ENCODE data around the gene EMX1.

Gene EMX1

GRCh38 chr2:72945450-72946019 lies 28.2 kb downstream of the EMX1 start:
- DNase-seq, result no peak

GRCh38 chr2:72946466-72946865 lies 29.1 kb downstream of the EMX1 start:
- no peak for DNase-seq

GRCh38 chr2:72947952-72948830 lies 30.9 kb downstream of the EMX1 start:
- no peak for DNase-seq

GRCh38 chr2:72949045-72949444 lies 31.7 kb downstream of the EMX1 start:
- no peak for DNase-seq

- DNase-seq, result no peak
These were observed 32.3 kb downstream of the EMX1 start for GRCh38 chr2:72949642-72950041.

- DNase-seq, result no peak
These were observed 33.4 kb downstream of the EMX1 start for GRCh38 chr2:72950558-72951255.

GRCh38 chr2:72951303-72952095 lies 34.2 kb downstream of the EMX1 start:
- no peak for DNase-seq

GRCh38 chr2:72952110-72952823 lies 34.9 kb downstream of the EMX1 start:
- no peak for DNase-seq

- no peak for DNase-seq
These were observed 35.6 kb downstream of the EMX1 start for GRCh38 chr2:72952961-72953360.

GRCh38 chr2:72953528-72953927 lies 36.2 kb downstream of the EMX1 start:
- no peak for DNase-seq

GRCh38 chr2:72953976-72954375 lies 36.7 kb downstream of the EMX1 start:
- no peak for DNase-seq

GRCh38 chr2:72954376-72955227 lies 37.3 kb downstream of the EMX1 start:
- DNase-seq, result no peak

GRCh38 chr2:72955228-72956049 lies 38.1 kb downstream of the EMX1 start:
- DNase-seq, result no peak

GRCh38 chr2:72956050-72956395 lies 38.7 kb downstream of the EMX1 start:
- DNase-seq, result no peak

- DNase-seq, result no peak
These were observed 39.6 kb downstream of the EMX1 start for GRCh38 chr2:72956936-72957335.

GRCh38 chr2:72958542-72959385 lies 41.4 kb downstream of the EMX1 start:
- no peak for DNase-seq

GRCh38 chr2:72959554-72959953 lies 42.2 kb downstream of the EMX1 start:
- no peak for DNase-seq

GRCh38 chr2:72959995-72960981 lies 43.0 kb downstream of the EMX1 start:
- DNase-seq, result no peak

All from NCI-H187 (cell line).